Choroid plexus epithelial cell (primary cell): ENCODE data around the gene PPAN.

Experiments
- DNase-seq: peaks from one replicate; pipeline ENCODE4 v3.0.0-alpha.2; 2010; ENCODE audit warnings: low read depth
- H3K4me3 ChIP-seq: 2 replicates; pipeline ENCODE4 v1.5.1; 2011; ENCODE audit warnings: low read depth, mild to moderate bottlenecking, control low read depth, low read length, moderate library complexity
- CTCF ChIP-seq: conservative IDR thresholded peaks from 2 replicates; pipeline ENCODE4 v1.5.1; 2011; ENCODE audit warnings: low read depth, mild to moderate bottlenecking, control low read depth, inconsistent platforms, low read length, moderate library complexity

Gene PPAN

GRCh38 chr19:10120538-10121189 is 14.5 kb downstream of the PPAN start:
- H3K4me3 ChIP-seq, result no peak overlapping the region
- TF ChIP-seq CTCF, result no peak
- peak; percentile 70 for DNase-seq

GRCh38 chr19:10122045-10122444 is 15.9 kb downstream of the PPAN start:
- DNase-seq, result no peak
- H3K4me3 ChIP-seq, result no peak overlapping the region
- TF ChIP-seq CTCF, result no peak

- no peak for TF ChIP-seq CTCF
Observed at GRCh38 chr19:10124429-10124828, 18.3 kb downstream of the PPAN start.

GRCh38 chr19:10126213-10126639 is 20.1 kb downstream of the PPAN start:
- no peak for DNase-seq
- no peak for TF ChIP-seq CTCF
- no peak overlapping the region for H3K4me3 ChIP-seq

More at GRCh38 chr19:10124429-10124828, 18.3 kb downstream of the PPAN start:
- H3K4me3 ChIP-seq, result no peak overlapping the region
- DNase-seq, result no peak

- no peak for DNase-seq
- TF ChIP-seq CTCF, result no peak
- no peak overlapping the region for H3K4me3 ChIP-seq
Observed at GRCh38 chr19:10132905-10133304, 26.7 kb downstream of the PPAN start.

GRCh38 chr19:10133596-10133995 is 27.4 kb downstream of the PPAN start:
- no peak for TF ChIP-seq CTCF
- H3K4me3 ChIP-seq, result no peak overlapping the region
- no peak for DNase-seq

- no peak for TF ChIP-seq CTCF
- DNase-seq, result no peak
- H3K4me3 ChIP-seq, result no peak overlapping the region
Observed at GRCh38 chr19:10134040-10134439, 27.9 kb downstream of the PPAN start.
